Neural crest cell (in vitro differentiated cells): Measurements from ENCODE around the gene ELOVL5. TPM values are rescaled to one million over a fixed set of nuclear protein-coding genes. Genes with fewer than 3 reads are reported as not detected.
A peak's percentile ranks its signal among the peaks of the same experiment; 100 is the strongest.

ENCODE experiments used
- DNase-seq: peaks from one replicate; pipeline ENCODE4 v3.0.0; 2021; ENCODE audit warnings: low read depth, mixed read lengths, low spot score
- H3K27ac Mint-ChIP-seq: one replicate; pipeline ENCODE4 v1.8.0; 2021; ENCODE audit warnings: mild to moderate bottlenecking, mixed read lengths; ENCODE audit not compliant: unreplicated experiment
- H3K27me3 Mint-ChIP-seq: 2 replicates; pipeline ENCODE4 v1.8.0; 2021; ENCODE audit warnings: low read depth, mild to moderate bottlenecking, mixed read lengths
- H3K36me3 Mint-ChIP-seq: 2 replicates; pipeline ENCODE4 v1.8.0; 2021; ENCODE audit warnings: low read depth, mild to moderate bottlenecking, mixed read lengths
- H3K4me1 Mint-ChIP-seq: 2 replicates; pipeline ENCODE4 v1.8.0; 2021; ENCODE audit warnings: mixed read lengths
- H3K4me3 Mint-ChIP-seq: one replicate; pipeline ENCODE4 v1.8.0; 2021; ENCODE audit warnings: mild to moderate bottlenecking, mixed read lengths
- H3K9me3 Mint-ChIP-seq: 2 replicates; pipeline ENCODE4 v1.8.0; 2021; ENCODE audit warnings: mixed read lengths
- total RNA-seq: library from RNA; stranded (reverse); gene quantifications from 2 replicates; pipeline ENCODE4 v1.2.1, GENCODE V29; 2021
- TF ChIP-seq, protein P1 (sequence below): fragments of 200-600 bp; sonication (generic); conservative IDR thresholded peaks from 2 replicates; pipeline ENCODE4 v1.5.0; 2021; ENCODE audit warnings: antibody characterized with exemption, mild to moderate bottlenecking

ELOVL5 gene
- total RNA-seq, 1 donor from 2014 or later = 152 TPM

DNA sequence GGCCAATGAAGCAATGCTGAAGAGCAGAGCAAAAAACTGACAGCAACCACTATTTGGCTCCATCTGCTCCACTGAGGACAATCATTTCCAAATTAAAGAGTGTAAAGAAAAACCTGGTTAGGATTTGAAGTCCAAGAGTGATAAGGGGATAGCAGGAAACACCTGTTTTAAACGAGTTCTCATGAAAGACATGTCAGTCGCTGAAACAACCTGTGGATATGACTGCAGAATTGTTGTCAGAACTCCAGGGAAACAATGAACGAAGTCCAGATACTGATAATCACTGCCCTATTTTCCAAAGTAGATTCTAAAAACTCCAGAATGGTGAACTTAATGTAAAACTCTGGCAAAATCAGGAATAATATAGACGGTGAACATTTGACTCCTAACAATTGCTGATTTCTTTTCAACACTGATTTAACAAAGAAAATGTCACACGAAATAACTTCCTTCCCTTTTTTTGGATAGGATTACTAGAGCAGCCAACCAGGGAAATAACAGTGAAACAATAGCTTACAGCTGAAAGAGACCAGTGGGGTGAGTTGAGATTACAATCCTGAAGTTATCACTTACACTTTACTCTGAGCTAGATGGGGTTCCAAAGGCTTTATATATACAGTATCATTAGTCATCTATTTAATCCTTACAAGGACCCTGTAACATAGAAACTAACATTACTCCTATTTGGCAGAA, 83.7 kb downstream of the ELOVL5 start:
- TF ChIP-seq, protein P1, sequence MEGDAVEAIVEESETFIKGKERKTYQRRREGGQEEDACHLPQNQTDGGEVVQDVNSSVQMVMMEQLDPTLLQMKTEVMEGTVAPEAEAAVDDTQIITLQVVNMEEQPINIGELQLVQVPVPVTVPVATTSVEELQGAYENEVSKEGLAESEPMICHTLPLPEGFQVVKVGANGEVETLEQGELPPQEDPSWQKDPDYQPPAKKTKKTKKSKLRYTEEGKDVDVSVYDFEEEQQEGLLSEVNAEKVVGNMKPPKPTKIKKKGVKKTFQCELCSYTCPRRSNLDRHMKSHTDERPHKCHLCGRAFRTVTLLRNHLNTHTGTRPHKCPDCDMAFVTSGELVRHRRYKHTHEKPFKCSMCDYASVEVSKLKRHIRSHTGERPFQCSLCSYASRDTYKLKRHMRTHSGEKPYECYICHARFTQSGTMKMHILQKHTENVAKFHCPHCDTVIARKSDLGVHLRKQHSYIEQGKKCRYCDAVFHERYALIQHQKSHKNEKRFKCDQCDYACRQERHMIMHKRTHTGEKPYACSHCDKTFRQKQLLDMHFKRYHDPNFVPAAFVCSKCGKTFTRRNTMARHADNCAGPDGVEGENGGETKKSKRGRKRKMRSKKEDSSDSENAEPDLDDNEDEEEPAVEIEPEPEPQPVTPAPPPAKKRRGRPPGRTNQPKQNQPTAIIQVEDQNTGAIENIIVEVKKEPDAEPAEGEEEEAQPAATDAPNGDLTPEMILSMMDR = no peak
- Mint-ChIP-seq H3K27ac (no peak overlapping the region), H3K36me3 (peaks cover 41% of the 10 kb centered on the region), H3K4me3 (no peak overlapping the region), H3K27me3 (no peaks in the 10 kb centered on the region), H3K9me3 (no peaks in the 10 kb centered on the region), H3K4me1 (no peaks in the 10 kb centered on the region)
- no peak for DNase-seq

DNA sequence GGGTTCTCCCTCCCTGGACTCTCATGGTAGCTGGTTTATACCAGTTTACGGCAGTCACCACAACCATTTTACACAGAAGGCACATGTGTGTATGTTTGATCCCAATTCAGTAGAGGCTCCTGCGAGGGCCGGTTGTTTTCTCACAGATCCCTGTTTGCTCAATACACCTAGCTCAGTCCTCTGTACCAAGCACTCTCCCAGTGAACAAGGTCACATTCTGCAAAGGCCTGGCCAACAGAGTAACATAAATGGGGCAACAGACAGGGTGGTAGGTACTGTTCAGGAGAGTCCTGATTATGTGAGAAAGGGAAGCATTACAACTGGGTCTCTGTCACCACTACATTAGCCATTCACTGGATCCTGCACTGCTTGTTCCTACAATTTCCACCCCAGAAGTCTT, 84.4 kb downstream of the ELOVL5 start:
- Mint-ChIP-seq H3K4me1 (no peaks in the 10 kb centered on the region), H3K4me3 (no peak overlapping the region), H3K9me3 (no peaks in the 10 kb centered on the region), H3K27me3 (no peaks in the 10 kb centered on the region), H3K27ac (peak overlapping the region; percentile 8), H3K36me3 (peaks cover 45% of the 10 kb centered on the region)
- DNase-seq = no peak
- TF ChIP-seq, protein P1 = no peak

DNA sequence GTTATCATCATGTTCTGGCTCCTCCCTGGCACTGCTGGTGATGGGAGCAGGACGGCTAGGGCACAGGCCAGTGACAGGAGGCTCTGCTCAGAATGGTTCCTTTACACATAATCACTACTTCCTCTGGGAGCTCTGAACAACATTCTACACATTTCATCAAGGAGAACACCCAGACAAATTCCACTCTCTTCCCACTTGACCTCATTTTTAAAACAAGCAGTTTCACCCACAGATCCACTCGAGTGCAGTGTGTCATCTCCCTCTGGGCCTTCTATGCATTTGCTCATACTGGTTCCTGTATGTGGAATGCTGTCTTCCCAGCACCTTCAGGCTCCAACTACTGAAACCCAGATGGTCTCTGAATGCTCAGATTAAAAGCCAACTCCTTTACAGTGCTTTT, 84.8 kb downstream of the ELOVL5 start:
- no peaks in the 10 kb centered on the region for H3K4me1 Mint-ChIP-seq
- TF ChIP-seq, protein P1 = no peak
- H3K4me3 Mint-ChIP-seq = no peak overlapping the region
- no peak overlapping the region for H3K27ac Mint-ChIP-seq
- no peaks in the 10 kb centered on the region for H3K27me3 Mint-ChIP-seq
- no peaks in the 10 kb centered on the region for H3K9me3 Mint-ChIP-seq
- no peak for DNase-seq
- peaks cover 46% of the 10 kb centered on the region for H3K36me3 Mint-ChIP-seq

DNA sequence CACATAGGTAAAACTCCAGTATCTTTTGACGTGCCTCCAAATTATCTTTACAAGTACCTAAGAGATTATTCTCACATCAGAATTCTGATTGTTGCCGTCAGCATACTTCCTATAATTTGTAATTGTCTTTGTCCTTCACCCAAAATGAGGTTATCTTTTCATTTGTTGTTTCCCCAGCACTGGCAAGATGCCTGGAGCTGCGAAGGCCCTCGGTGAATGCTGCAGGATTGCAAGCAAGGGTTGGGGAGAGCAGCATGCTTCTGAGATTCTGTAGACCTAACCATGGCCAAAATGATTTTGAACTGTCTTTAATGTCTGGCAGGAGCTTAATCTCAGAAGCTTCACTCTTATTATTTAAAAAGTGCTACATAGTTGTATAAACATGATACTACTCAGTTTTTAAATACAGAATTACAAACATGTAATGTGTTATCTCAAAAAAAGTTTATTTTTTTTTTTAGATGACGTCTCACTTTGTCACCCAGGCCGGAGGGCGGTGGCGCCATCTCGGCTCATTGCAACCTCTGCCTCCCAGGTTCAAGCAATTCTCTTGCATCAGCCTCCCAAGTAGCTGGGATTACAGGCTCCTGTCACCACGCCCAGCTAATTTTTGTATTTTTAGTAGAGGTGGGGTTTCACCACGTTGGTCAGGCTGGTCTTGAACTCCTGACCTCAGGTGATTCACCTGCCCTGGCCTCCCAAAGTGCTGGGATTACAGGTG, 88.7 kb downstream of the ELOVL5 start:
- Mint-ChIP-seq H3K27me3 (no peaks in the 10 kb centered on the region), H3K27ac (no peak overlapping the region), H3K4me1 (no peaks in the 10 kb centered on the region), H3K9me3 (no peaks in the 10 kb centered on the region), H3K36me3 (peaks cover 44% of the 10 kb centered on the region), H3K4me3 (no peak overlapping the region)
- no peak for DNase-seq
- TF ChIP-seq, protein P1 = no peak

DNA sequence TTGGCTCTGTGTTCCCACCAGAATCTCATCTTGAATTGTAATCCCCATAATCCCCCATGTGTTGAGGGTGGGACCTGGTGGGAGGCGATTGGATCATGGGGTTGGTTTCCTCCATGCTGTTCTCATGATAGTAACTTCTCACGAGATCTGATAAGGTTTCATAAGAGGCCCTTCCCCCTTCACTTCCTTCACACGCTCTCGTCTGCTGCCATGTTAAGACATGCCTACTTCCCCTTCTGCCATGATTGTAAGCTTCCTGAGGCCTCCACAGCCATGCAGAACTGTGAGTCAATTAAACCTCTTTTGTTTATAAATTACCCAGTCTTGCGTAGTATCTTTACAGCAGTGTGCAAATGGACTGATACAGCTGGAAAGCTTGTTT, 90.0 kb downstream of the ELOVL5 start:
- Mint-ChIP-seq H3K9me3 (peaks cover 3% of the 10 kb centered on the region), H3K36me3 (peaks cover 45% of the 10 kb centered on the region), H3K27me3 (no peaks in the 10 kb centered on the region), H3K27ac (no peak overlapping the region), H3K4me3 (no peak overlapping the region), H3K4me1 (no peaks in the 10 kb centered on the region)
- no peak for DNase-seq
- TF ChIP-seq, protein P1 = no peak
